HepG2 (cell line): ENCODE data around the gene DEPDC1B. TPM values are rescaled to one million over a fixed set of nuclear protein-coding genes. Genes with fewer than 3 reads are reported as not detected.

Source experiments
- ZNF205 ChIP-seq: IDR thresholded peaks from 2 replicates; pipeline ENCODE4 v1.6.1; 2018; ENCODE audit warnings: missing biosample characterization, missing genetic modification reagents
- polyA plus RNA-seq, 8 experiments: library from polyadenylated mRNA; depleted of rRNA in 3 of 8; stranded (reverse) in 7 of 8; unstranded in 1 of 8; fragments of >200 nt; fragmentation: Illumina TruSeq in 4 of 8; extraction: Trizol in 4 of 8; gene quantifications; 2 replicates each; pipeline versions ENCODE4 v1.2.1 to v1.2.3, GENCODE V29; 2011 to 2016; ENCODE audit warnings: low read depth in 4 of 8, missing spikeins in 1 of 8, mixed read lengths in 1 of 8; ENCODE audit not compliant: insufficient read depth in 1 of 8
- total RNA-seq, 5 experiments: library from RNA; depleted of rRNA; stranded (reverse); fragments of >200 nt; fragmentation: Illumina TruSeq; extraction: Trizol; gene quantifications; 2 replicates each; pipeline ENCODE4 v1.2.3, GENCODE V29; 2016; ENCODE audit warnings: low read depth in 1 of 5
- TF ChIP-seq, protein P1 (sequence below), 2 experiments: fragments of 450-650 bp in 1 of 2; sonication (generic) in 1 of 2; formaldehyde crosslinking in 1 of 2; IDR thresholded peaks; 2 replicates each; pipeline versions ENCODE4 v1.6.1 to v1.8.0; 2016 to 2022; ENCODE audit warnings: antibody characterized with exemption in 1 of 2, mild to moderate bottlenecking in 1 of 2, missing genetic modification reagents in 1 of 2
- TF ChIP-seq, protein P2 (sequence below): sonication (generic); formaldehyde crosslinking; IDR thresholded peaks from 2 replicates; pipeline ENCODE4 v1.5.0; 2020; ENCODE audit warnings: mild to moderate bottlenecking, missing genetic modification reagents
- TF ChIP-seq, protein P3 (sequence below): sonication (generic); formaldehyde crosslinking; IDR thresholded peaks from 2 replicates; pipeline ENCODE4 v1.5.1; 2020; ENCODE audit warnings: missing genetic modification reagents, mild to moderate bottlenecking, borderline replicate concordance

DEPDC1B gene
- total and polyA plus RNA-seq, 2 of the 13 experiments (the other 11 are each of a cell fraction or from before 2014, with no cell fraction given), result 29.5 to 51.3 TPM

DNA sequence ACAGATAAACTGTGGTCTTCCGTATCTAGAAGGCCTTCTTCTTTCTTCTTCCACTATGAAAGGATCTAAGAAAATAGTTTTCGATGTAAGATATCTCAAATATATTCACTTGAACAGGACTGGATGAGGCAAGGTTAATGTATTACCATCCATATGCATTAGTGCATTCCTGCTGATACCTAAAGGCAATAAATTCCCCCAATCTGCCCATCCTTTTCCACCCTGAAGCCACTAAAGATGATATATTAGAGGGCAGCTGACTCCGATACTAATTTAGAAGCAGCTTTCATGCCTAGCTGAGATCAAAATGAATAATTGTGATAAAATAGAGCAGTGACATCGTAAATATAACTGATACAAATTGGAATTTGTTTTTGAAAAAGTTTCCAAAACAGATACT is 63.3 kb downstream of the DEPDC1B start (continued):
- TF ChIP-seq, protein P1, sequence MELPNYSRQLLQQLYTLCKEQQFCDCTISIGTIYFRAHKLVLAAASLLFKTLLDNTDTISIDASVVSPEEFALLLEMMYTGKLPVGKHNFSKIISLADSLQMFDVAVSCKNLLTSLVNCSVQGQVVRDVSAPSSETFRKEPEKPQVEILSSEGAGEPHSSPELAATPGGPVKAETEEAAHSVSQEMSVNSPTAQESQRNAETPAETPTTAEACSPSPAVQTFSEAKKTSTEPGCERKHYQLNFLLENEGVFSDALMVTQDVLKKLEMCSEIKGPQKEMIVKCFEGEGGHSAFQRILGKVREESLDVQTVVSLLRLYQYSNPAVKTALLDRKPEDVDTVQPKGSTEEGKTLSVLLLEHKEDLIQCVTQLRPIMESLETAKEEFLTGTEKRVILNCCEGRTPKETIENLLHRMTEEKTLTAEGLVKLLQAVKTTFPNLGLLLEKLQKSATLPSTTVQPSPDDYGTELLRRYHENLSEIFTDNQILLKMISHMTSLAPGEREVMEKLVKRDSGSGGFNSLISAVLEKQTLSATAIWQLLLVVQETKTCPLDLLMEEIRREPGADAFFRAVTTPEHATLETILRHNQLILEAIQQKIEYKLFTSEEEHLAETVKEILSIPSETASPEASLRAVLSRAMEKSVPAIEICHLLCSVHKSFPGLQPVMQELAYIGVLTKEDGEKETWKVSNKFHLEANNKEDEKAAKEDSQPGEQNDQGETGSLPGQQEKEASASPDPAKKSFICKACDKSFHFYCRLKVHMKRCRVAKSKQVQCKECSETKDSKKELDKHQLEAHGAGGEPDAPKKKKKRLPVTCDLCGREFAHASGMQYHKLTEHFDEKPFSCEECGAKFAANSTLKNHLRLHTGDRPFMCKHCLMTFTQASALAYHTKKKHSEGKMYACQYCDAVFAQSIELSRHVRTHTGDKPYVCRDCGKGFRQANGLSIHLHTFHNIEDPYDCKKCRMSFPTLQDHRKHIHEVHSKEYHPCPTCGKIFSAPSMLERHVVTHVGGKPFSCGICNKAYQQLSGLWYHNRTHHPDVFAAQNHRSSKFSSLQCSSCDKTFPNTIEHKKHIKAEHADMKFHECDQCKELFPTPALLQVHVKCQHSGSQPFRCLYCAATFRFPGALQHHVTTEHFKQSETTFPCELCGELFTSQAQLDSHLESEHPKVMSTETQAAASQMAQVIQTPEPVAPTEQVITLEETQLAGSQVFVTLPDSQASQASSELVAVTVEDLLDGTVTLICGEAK (IDR thresholded peaks at IDR 0.05), result no peak
- TF ChIP-seq, protein P1 (CRISPR knock-in tag; IDR thresholded peaks at IDR 0.05), result no peak
- TF ChIP-seq, protein P2, sequence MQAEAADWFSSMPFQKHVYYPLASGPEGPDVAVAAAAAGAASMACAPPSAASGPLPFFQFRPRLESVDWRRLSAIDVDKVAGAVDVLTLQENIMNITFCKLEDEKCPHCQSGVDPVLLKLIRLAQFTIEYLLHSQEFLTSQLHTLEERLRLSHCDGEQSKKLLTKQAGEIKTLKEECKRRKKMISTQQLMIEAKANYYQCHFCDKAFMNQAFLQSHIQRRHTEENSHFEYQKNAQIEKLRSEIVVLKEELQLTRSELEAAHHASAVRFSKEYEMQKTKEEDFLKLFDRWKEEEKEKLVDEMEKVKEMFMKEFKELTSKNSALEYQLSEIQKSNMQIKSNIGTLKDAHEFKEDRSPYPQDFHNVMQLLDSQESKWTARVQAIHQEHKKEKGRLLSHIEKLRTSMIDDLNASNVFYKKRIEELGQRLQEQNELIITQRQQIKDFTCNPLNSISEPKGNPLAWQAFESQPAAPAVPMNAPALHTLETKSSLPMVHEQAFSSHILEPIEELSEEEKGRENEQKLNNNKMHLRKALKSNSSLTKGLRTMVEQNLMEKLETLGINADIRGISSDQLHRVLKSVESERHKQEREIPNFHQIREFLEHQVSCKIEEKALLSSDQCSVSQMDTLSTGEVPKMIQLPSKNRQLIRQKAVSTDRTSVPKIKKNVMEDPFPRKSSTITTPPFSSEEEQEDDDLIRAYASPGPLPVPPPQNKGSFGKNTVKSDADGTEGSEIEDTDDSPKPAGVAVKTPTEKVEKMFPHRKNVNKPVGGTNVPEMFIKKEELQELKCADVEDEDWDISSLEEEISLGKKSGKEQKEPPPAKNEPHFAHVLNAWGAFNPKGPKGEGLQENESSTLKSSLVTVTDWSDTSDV (CRISPR knock-in tag), result no peak
- TF ChIP-seq, protein P3, sequence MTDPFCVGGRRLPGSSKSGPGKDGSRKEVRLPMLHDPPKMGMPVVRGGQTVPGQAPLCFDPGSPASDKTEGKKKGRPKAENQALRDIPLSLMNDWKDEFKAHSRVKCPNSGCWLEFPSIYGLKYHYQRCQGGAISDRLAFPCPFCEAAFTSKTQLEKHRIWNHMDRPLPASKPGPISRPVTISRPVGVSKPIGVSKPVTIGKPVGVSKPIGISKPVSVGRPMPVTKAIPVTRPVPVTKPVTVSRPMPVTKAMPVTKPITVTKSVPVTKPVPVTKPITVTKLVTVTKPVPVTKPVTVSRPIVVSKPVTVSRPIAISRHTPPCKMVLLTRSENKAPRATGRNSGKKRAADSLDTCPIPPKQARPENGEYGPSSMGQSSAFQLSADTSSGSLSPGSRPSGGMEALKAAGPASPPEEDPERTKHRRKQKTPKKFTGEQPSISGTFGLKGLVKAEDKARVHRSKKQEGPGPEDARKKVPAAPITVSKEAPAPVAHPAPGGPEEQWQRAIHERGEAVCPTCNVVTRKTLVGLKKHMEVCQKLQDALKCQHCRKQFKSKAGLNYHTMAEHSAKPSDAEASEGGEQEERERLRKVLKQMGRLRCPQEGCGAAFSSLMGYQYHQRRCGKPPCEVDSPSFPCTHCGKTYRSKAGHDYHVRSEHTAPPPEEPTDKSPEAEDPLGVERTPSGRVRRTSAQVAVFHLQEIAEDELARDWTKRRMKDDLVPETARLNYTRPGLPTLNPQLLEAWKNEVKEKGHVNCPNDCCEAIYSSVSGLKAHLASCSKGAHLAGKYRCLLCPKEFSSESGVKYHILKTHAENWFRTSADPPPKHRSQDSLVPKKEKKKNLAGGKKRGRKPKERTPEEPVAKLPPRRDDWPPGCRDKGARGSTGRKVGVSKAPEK, result no peak
- no peak for TF ChIP-seq ZNF205
